Keratinocyte (primary cell): ENCODE results near the gene SLC6A19. TPM values are rescaled to one million over a fixed set of nuclear protein-coding genes. Genes with fewer than 3 reads are reported as not detected.

ENCODE experiments used
- DNase-seq: peaks from one replicate; pipeline ENCODE4 v3.0.0-alpha.2; 2011; ENCODE audit warnings: low read depth, missing footprints, low spot score
- FAIRE-seq: peaks from 2 replicates; lab custom pipeline; 2011; peaks lifted over from hg19 to GRCh38; lab: Jason Lieb, UNC
- H2AFZ ChIP-seq: 2 replicates; pipeline ENCODE4 v1.6.0; 2012; ENCODE audit warnings: low read length, control low read depth, inconsistent platforms; ENCODE audit not compliant: control insufficient read depth
- H3K27ac ChIP-seq: 2 replicates; pipeline ENCODE4 v1.5.1; 2011; ENCODE audit warnings: low read length; ENCODE audit not compliant: control insufficient read depth, insufficient read depth
- H3K27me3 ChIP-seq: 3 replicates; pipeline ENCODE4 v1.6.0; 2011; ENCODE audit warnings: low read length; ENCODE audit not compliant: control insufficient read depth, insufficient read depth; ENCODE audit errors: extremely low read depth
- H3K36me3 ChIP-seq, 2 experiments: 2 replicates in 1 of 2; 3 replicates in 1 of 2; pipeline ENCODE4 v1.5.1; 2011; ENCODE audit warnings: low read length in 2 of 2, mild to moderate bottlenecking in 1 of 2; ENCODE audit not compliant: control insufficient read depth in 2 of 2, insufficient read depth in 2 of 2; ENCODE audit errors: extremely low read depth in 1 of 2
- H3K4me1 ChIP-seq: 3 replicates; pipeline ENCODE4 v1.5.1; 2011; ENCODE audit warnings: low read length; ENCODE audit not compliant: control insufficient read depth, insufficient read depth; ENCODE audit errors: extremely low read depth
- H3K4me2 ChIP-seq: 3 replicates; pipeline ENCODE4 v1.6.0; 2011; ENCODE audit warnings: low read depth, low read length; ENCODE audit not compliant: control insufficient read depth, insufficient read depth; ENCODE audit errors: extremely low read depth
- H3K4me3 ChIP-seq, 3 experiments: fragments of 200-600 bp in 1 of 3; sonication (generic) in 1 of 3; 2 replicates in 2 of 3; 3 replicates in 1 of 3; pipeline ENCODE4 v1.5.1; 2011 to 2016; ENCODE audit warnings: low read length in 3 of 3, mild to moderate bottlenecking in 3 of 3, control low read depth in 2 of 3, inconsistent platforms in 1 of 3, low read depth in 1 of 3, mixed read lengths in 1 of 3, mixed run types in 1 of 3, moderate library complexity in 1 of 3; ENCODE audit not compliant: control insufficient read depth in 2 of 3, insufficient read depth in 2 of 3; ENCODE audit errors: extremely low read depth in 1 of 3
- H3K79me2 ChIP-seq: 2 replicates; pipeline ENCODE4 v1.6.0; 2012; ENCODE audit warnings: low read length; ENCODE audit not compliant: control insufficient read depth, insufficient read depth
- H3K9ac ChIP-seq: 3 replicates; pipeline ENCODE4 v1.6.0; 2011; ENCODE audit warnings: low read length; ENCODE audit not compliant: control insufficient read depth, insufficient read depth; ENCODE audit errors: extremely low read depth
- H3K9me1 ChIP-seq: 3 replicates; pipeline ENCODE4 v1.6.0; 2011; ENCODE audit warnings: low read length; ENCODE audit not compliant: control insufficient read depth, insufficient read depth; ENCODE audit errors: extremely low read depth
- H3K9me3 ChIP-seq: 2 replicates; pipeline ENCODE4 v1.5.1; 2012; ENCODE audit warnings: low read depth, low read length; ENCODE audit not compliant: control insufficient read depth
- H4K20me1 ChIP-seq: 3 replicates; pipeline ENCODE4 v1.6.0; 2011; ENCODE audit warnings: low read length; ENCODE audit not compliant: control insufficient read depth, insufficient read depth; ENCODE audit errors: extremely low read depth
- EZH2 ChIP-seq: IDR thresholded peaks from one replicate; pipeline ENCODE4 v1.6.1; 2012; ENCODE audit warnings: inconsistent platforms, mild to moderate bottlenecking, low read length, moderate library complexity
- dilution Hi-C: fragments of 300-500 bp; cut with MboI; formaldehyde crosslinking; loops from one replicate; pipeline ENCODE4 v1.7.0; 2020; ENCODE audit warnings: low sequenced_read_pairs; ENCODE audit not compliant: extremely low pct_ligation_motif_present
- polyA plus RNA-seq, 5 experiments: library from polyadenylated mRNA; depleted of rRNA in 3 of 5; stranded (reverse) in 3 of 5; stranded (forward) in 1 of 5; unstranded in 1 of 5; fragments of >200 nt; gene quantifications; 1 replicate in 1 of 5; 2 replicates in 3 of 5; 3 replicates in 1 of 5; pipeline versions ENCODE4 v1.2.1 to v1.2.3, GENCODE V29; 2011 to 2012; ENCODE audit warnings: missing spikeins in 2 of 5, low read depth in 1 of 5, low replicate concordance in 1 of 5
- TF ChIP-seq, protein P1 (sequence below), 3 experiments: IDR thresholded peaks in 1 of 3; conservative IDR thresholded peaks in 1 of 3; optimal IDR thresholded peaks in 1 of 3; 2 replicates in 2 of 3; 3 replicates in 1 of 3; pipeline versions ENCODE3 to v1.5.1; 2011; ENCODE audit warnings: low read length in 3 of 3, mild to moderate bottlenecking in 3 of 3, moderate library complexity in 2 of 3, control low read depth in 1 of 3, inconsistent platforms in 1 of 3; ENCODE audit not compliant: insufficient read depth in 2 of 3; ENCODE audit errors: extremely low read depth in 1 of 3

The SLC6A19 gene
- polyA plus RNA-seq, 1 donor (not counting 4 experiments of a cell fraction or from before 2014, with no cell fraction given), result not detected

GRCh38 chr5:1262381-1262780, 61.0 kb downstream of the SLC6A19 start:
- no peaks in the 10 kb centered on the region for H3K27me3 ChIP-seq
- no peak overlapping the region for H2AFZ ChIP-seq
- no peaks in the 10 kb centered on the region for H3K36me3 ChIP-seq
- H3K4me1 ChIP-seq, result no peaks in the 10 kb centered on the region
- H3K79me2 ChIP-seq, result no peaks in the 10 kb centered on the region
- no peaks in the 10 kb centered on the region for H3K9me1 ChIP-seq
- DNase-seq, result no peak
- no peaks in the 10 kb centered on the region for H4K20me1 ChIP-seq
- no peak for FAIRE-seq
- TF ChIP-seq EZH2, result no peak
- TF ChIP-seq, protein P1, sequence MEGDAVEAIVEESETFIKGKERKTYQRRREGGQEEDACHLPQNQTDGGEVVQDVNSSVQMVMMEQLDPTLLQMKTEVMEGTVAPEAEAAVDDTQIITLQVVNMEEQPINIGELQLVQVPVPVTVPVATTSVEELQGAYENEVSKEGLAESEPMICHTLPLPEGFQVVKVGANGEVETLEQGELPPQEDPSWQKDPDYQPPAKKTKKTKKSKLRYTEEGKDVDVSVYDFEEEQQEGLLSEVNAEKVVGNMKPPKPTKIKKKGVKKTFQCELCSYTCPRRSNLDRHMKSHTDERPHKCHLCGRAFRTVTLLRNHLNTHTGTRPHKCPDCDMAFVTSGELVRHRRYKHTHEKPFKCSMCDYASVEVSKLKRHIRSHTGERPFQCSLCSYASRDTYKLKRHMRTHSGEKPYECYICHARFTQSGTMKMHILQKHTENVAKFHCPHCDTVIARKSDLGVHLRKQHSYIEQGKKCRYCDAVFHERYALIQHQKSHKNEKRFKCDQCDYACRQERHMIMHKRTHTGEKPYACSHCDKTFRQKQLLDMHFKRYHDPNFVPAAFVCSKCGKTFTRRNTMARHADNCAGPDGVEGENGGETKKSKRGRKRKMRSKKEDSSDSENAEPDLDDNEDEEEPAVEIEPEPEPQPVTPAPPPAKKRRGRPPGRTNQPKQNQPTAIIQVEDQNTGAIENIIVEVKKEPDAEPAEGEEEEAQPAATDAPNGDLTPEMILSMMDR (optimal IDR thresholded peaks at IDR 0.05 in 1 of 3, IDR thresholded peaks at IDR 0.05 in 1 of 3, conservative IDR thresholded peaks at IDR 0.05 in 1 of 3; ENCODE audit: extremely low read depth in 1 of 3, insufficient read depth in 2 of 3, low read length in 3 of 3), result no peak
- H3K9me3 ChIP-seq, result peaks cover 19% of the 10 kb centered on the region
- no peak overlapping the region for H3K4me3 ChIP-seq
- no peak overlapping the region for H3K4me2 ChIP-seq
- no peak overlapping the region for H3K27ac ChIP-seq
- dilution Hi-C loops, result no loop called here
- H3K9ac ChIP-seq, result no peak overlapping the region

GRCh38 chr5:1264211-1264610, 62.8 kb downstream of the SLC6A19 start:
- no peak overlapping the region for H3K27ac ChIP-seq

More at GRCh38 chr5:1264211-1264610, 62.8 kb downstream of the SLC6A19 start:
- Histone ChIP-seq H3K9me3 (peaks cover 15% of the 10 kb centered on the region), H3K9me1 (no peaks in the 10 kb centered on the region), H2AFZ (no peak overlapping the region), H3K4me2 (no peak overlapping the region), H3K36me3 (no peaks in the 10 kb centered on the region), H3K4me1 (no peaks in the 10 kb centered on the region), H3K79me2 (no peaks in the 10 kb centered on the region), H3K4me3 (no peak overlapping the region), H3K27me3 (no peaks in the 10 kb centered on the region), H4K20me1 (no peaks in the 10 kb centered on the region), H3K9ac (no peak overlapping the region)
- FAIRE-seq (no peak), DNase-seq (no peak)
- no peak for TF ChIP-seq EZH2
- TF ChIP-seq, protein P1 (optimal IDR thresholded peaks at IDR 0.05 in 1 of 3, IDR thresholded peaks at IDR 0.05 in 1 of 3, conservative IDR thresholded peaks at IDR 0.05 in 1 of 3; ENCODE audit: extremely low read depth in 1 of 3, insufficient read depth in 2 of 3, low read length in 3 of 3), result no peak
- dilution Hi-C loops, result no loop called here
